ENCODE results near the gene MIOX. TPM values are rescaled to one million over a fixed set of nuclear protein-coding genes. Genes with fewer than 3 reads are reported as not detected.

The MIOX gene
- total RNA-seq, 1 experiment from 2014 or later = not detected

DNA sequence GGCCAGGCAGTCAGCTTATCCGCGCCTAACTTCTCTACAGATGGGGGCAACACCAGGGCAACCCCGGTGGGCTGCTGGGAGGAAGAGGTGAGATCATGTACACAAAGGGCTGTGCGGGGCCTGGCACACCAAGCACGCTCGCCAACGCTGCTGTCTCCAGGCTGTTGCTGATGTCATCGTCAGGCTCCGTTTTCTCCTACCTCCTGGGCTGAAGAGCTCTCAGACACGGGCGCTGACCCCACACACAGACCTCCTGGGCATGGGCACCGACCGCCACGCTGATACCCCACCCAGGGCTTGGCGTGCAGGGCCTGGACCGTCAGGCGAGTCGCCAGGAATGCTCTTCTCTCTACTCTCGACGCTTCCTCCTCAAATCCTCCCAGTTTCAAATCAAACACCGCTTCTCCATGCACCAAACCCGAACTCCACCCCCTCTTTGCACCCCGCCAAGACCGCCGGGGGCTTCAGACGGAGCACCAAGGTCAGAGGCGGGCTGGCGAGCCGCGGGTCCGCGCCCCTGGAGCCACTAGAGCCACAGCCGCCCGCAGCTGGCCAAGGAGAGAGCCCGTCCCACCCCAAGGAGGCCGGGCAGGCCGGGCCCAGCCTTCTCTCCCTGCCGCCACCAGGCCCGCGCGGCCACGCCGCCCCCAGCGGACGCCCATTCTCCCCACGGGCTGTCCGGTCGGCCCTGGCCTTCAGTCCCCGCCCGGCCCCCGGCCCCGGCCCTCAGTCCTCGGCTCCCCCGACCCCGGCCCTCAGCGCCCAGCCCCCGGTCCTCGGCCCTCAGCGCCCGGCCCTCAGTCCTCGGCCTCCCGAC, 12.6 kb upstream of the MIOX start:
- Histone ChIP-seq H3K36me3 (ENCODE audit: control insufficient read depth, insufficient read depth, low read length) (peaks cover 6% of the 10 kb centered on the region; the same call in 1 of the 2 replicates), H3K4me3 (ENCODE audit: low read depth, low read length) (peak overlapping the region; percentile 71), H3K9me3 (no peaks in the 10 kb centered on the region), H3K4me1 (peaks cover 41% of the 10 kb centered on the region), H3K27me3 (replicated peaks; ENCODE audit: control insufficient read depth, insufficient read depth, low read length) (no peaks in the 10 kb centered on the region)
- TF ChIP-seq, protein P1, sequence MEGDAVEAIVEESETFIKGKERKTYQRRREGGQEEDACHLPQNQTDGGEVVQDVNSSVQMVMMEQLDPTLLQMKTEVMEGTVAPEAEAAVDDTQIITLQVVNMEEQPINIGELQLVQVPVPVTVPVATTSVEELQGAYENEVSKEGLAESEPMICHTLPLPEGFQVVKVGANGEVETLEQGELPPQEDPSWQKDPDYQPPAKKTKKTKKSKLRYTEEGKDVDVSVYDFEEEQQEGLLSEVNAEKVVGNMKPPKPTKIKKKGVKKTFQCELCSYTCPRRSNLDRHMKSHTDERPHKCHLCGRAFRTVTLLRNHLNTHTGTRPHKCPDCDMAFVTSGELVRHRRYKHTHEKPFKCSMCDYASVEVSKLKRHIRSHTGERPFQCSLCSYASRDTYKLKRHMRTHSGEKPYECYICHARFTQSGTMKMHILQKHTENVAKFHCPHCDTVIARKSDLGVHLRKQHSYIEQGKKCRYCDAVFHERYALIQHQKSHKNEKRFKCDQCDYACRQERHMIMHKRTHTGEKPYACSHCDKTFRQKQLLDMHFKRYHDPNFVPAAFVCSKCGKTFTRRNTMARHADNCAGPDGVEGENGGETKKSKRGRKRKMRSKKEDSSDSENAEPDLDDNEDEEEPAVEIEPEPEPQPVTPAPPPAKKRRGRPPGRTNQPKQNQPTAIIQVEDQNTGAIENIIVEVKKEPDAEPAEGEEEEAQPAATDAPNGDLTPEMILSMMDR (IDR thresholded peaks at IDR 0.05; ENCODE audit: insufficient read depth in 1 of 2, low read depth in 1 of 2, low read length in 1 of 2, severe bottlenecking in 1 of 2, unreplicated experiment in 1 of 2) = no peak
- Mint-ChIP-seq H3K27ac (ENCODE audit: unreplicated experiment) (peak overlapping the region; percentile 34), H3K27me3 (ENCODE audit: insufficient read depth, unreplicated experiment) (no peaks in the 10 kb centered on the region), H3K9me3 (ENCODE audit: unreplicated experiment) (no peaks in the 10 kb centered on the region), H3K36me3 (ENCODE audit: insufficient read depth, unreplicated experiment) (no peaks in the 10 kb centered on the region), H3K4me1 (ENCODE audit: low read depth, unreplicated experiment) (peaks cover 24% of the 10 kb centered on the region), H3K4me3 (ENCODE audit: unreplicated experiment) (peak overlapping the region; percentile 77)
- no TSS peak for BruUV-seq (replicated peaks)
- POLR2A ChIA-PET = interaction anchor here (0.5 kb wide), 1 partner anchor 24 kb away, joined by 3 read pairs; no protein-coding TSS in a partner anchor
- intact Hi-C loops (cut with micrococcal nuclease; ENCODE audit: unreplicated experiment) = no loop called here
- CTCF ChIA-PET = interaction anchor here (0.6 kb wide), 1 partner anchor 52 kb away, joined by 3 read pairs; the partner anchor contains the start of gene SCO2
- peak in 1 of 2 experiments; percentile 42 for DNase-seq

DNA sequence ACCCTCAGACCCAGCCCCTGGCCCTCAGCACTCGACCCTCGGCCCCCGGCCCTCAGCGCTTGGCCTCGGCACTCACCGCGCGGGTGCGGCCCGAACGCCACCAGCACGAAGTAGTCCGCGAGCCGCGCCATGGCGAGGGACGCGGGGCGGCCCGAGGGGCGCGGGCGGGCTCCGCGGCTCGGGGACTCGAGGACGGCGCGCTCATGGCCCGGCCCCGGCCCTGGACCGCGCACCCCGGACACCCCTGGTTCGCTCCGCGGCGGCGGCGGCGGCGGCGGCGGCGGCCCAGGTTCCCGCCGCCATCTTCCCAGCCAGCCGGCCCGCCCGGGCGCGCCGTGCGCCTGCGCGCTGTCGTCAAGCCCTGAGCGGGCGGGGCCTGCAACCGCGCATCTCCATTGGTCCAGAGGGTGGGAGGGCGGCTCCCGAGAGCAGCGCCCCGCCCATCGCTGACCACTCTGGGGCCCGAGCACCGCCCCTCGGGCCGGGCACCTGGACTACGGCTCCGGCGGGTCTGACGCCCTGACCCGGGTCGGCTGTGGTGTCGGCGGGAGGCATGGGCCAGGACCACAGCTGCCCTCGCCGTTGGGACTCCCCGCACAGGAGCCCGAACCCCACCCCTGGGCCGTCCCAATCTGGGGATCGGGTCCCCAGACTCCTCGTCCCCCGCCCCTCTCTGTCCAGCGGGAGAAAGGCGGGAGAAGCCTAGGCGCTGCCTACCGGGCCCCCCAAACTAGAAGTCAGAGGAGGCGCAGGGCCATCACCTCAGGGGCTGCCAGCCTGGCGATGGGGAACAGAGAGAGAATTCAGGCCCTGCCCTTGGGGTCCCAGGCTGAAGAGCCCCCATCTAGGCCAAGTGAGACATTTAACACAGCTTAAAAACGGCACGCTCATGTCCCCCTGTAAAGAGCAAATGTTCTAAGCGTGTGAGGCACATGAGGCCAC, 11.7 kb upstream of the MIOX start, which contains the start of gene SBF1:
SBF1 (minus strand) TSS at position 326 of the 942 bp plus-strand sequence; CDS start at position 131, 195 bp downstream.
- peak within 1 kb of the TSS; percentile 34 for H3K27ac Mint-ChIP-seq (ENCODE audit: unreplicated experiment)
- TF ChIP-seq, protein P1 (IDR thresholded peaks at IDR 0.05; ENCODE audit: insufficient read depth in 1 of 2, low read depth in 1 of 2, low read length in 1 of 2, severe bottlenecking in 1 of 2, unreplicated experiment in 1 of 2) = no peak
- no peaks in the 10 kb centered on the region for H3K36me3 Mint-ChIP-seq (ENCODE audit: insufficient read depth, unreplicated experiment)
- Histone ChIP-seq H3K4me1 (peaks cover 41% of the 10 kb centered on the region), H3K36me3 (ENCODE audit: control insufficient read depth, insufficient read depth, low read length) (peaks cover 6% of the 10 kb centered on the region; the same call in 1 of the 2 replicates), H3K9me3 (no peaks in the 10 kb centered on the region), H3K4me3 (ENCODE audit: low read depth, low read length) (peak within 1 kb of the TSS; percentile 71), H3K27me3 (replicated peaks; ENCODE audit: control insufficient read depth, insufficient read depth, low read length) (no peaks in the 10 kb centered on the region)
- POLR2A ChIA-PET = interaction anchor here (0.5 kb wide), 1 partner anchor 46 kb away, joined by 6 read pairs; no protein-coding TSS in a partner anchor
- peak within 1 kb of the TSS; percentile 77 for H3K4me3 Mint-ChIP-seq (ENCODE audit: unreplicated experiment)
- peaks cover 24% of the 10 kb centered on the region for H3K4me1 Mint-ChIP-seq (ENCODE audit: low read depth, unreplicated experiment)
- peak; percentile 91 to 95 for DNase-seq
- CTCF ChIA-PET = no interaction called here
- no peaks in the 10 kb centered on the region for H3K9me3 Mint-ChIP-seq (ENCODE audit: unreplicated experiment)
- H3K27me3 Mint-ChIP-seq (ENCODE audit: insufficient read depth, unreplicated experiment) = no peaks in the 10 kb centered on the region
- intact Hi-C loops (cut with micrococcal nuclease; ENCODE audit: unreplicated experiment) = no loop called here
- TSS peak; percentile 97 for BruUV-seq (replicated peaks)

DNA sequence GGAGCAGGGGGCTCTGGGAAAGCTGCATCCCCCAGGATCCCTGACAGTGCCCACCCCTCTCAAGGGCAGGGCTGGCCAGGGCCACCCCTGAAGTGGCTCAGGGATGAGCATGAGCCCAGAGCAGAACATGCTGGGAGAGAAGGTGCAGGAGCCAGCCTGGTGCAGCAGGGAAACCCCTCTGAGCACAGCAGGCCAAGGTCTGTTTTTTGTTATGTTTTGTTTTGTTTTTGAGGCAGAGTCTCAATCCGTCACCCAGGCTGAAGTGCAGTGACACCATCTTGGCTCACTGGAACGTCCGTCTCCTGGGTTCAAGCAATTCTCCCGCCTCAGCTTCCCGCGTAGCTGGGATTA, 11.0 kb upstream of the MIOX start:
- CTCF ChIA-PET = no interaction called here
- Histone ChIP-seq H3K27me3 (replicated peaks; ENCODE audit: control insufficient read depth, insufficient read depth, low read length) (no peaks in the 10 kb centered on the region), H3K36me3 (ENCODE audit: control insufficient read depth, insufficient read depth, low read length) (peaks cover 6% of the 10 kb centered on the region; the same call in 1 of the 2 replicates), H3K4me1 (peaks cover 34% of the 10 kb centered on the region), H3K4me3 (ENCODE audit: low read depth, low read length) (peak overlapping the region; percentile 71), H3K9me3 (no peaks in the 10 kb centered on the region)
- H3K36me3 Mint-ChIP-seq (ENCODE audit: insufficient read depth, unreplicated experiment) = no peaks in the 10 kb centered on the region
- peaks cover 24% of the 10 kb centered on the region for H3K4me1 Mint-ChIP-seq (ENCODE audit: low read depth, unreplicated experiment)
- no TSS peak for BruUV-seq (replicated peaks)
- no peaks in the 10 kb centered on the region for H3K27me3 Mint-ChIP-seq (ENCODE audit: insufficient read depth, unreplicated experiment)
- intact Hi-C loops (cut with micrococcal nuclease; ENCODE audit: unreplicated experiment) = no loop called here
- TF ChIP-seq, protein P1 (IDR thresholded peaks at IDR 0.05; ENCODE audit: insufficient read depth in 1 of 2, low read depth in 1 of 2, low read length in 1 of 2, severe bottlenecking in 1 of 2, unreplicated experiment in 1 of 2) = no peak
- peak overlapping the region; percentile 77 for H3K4me3 Mint-ChIP-seq (ENCODE audit: unreplicated experiment)
- POLR2A ChIA-PET = interaction anchor here (0.5 kb wide), 1 partner anchor 47 kb away, joined by 6 read pairs; no protein-coding TSS in a partner anchor
- no peak overlapping the region for H3K27ac Mint-ChIP-seq (ENCODE audit: unreplicated experiment)
- no peak for DNase-seq
- H3K9me3 Mint-ChIP-seq (ENCODE audit: unreplicated experiment) = no peaks in the 10 kb centered on the region

All from Caco-2 (cell line).